Measurements from ENCODE around the gene DMXL2.

- TF ChIP-seq CTCF (conservative IDR thresholded peaks at IDR 0.05; ENCODE audit: low read depth in 2 of 2) (no peak), ETS1 (IDR thresholded peaks at IDR 0.05) (no peak), ZNF114 (CRISPR knock-in tag; IDR thresholded peaks at IDR 0.05) (no peak), POLR2AphosphoS5 (IDR thresholded peaks at IDR 0.05; ENCODE audit: low read depth) (no peak), EZH2 (IDR thresholded peaks at IDR 0.05; ENCODE audit: low read depth, unreplicated experiment) (no peak), REST (IDR thresholded peaks at IDR 0.05; ENCODE audit: unreplicated experiment) (no peak), NANOG (IDR thresholded peaks at IDR 0.05; ENCODE audit: borderline replicate concordance) (no peak), JUNB (IDR thresholded peaks at IDR 0.05; ENCODE audit: unreplicated experiment) (no peak)
Measured at GRCh38 chr15:51503003-51503402, 119.6 kb downstream of the DMXL2 start.
